ENCODE measurements around the gene SHROOM3. TPM values are rescaled to one million over a fixed set of nuclear protein-coding genes. Genes with fewer than 3 reads are reported as not detected.
A peak's percentile ranks its signal among the peaks of the same experiment; 100 is the strongest.
"Not testable (repeated sequence)": the region's sequence is repeated elsewhere in the genome, so short reads cannot be mapped to it uniquely, and the experiment has no call there.

The SHROOM3 gene
- total RNA-seq, 4 donors from 2014 or later: 20.3 to 50.9 (median 34.9) TPM

DNA sequence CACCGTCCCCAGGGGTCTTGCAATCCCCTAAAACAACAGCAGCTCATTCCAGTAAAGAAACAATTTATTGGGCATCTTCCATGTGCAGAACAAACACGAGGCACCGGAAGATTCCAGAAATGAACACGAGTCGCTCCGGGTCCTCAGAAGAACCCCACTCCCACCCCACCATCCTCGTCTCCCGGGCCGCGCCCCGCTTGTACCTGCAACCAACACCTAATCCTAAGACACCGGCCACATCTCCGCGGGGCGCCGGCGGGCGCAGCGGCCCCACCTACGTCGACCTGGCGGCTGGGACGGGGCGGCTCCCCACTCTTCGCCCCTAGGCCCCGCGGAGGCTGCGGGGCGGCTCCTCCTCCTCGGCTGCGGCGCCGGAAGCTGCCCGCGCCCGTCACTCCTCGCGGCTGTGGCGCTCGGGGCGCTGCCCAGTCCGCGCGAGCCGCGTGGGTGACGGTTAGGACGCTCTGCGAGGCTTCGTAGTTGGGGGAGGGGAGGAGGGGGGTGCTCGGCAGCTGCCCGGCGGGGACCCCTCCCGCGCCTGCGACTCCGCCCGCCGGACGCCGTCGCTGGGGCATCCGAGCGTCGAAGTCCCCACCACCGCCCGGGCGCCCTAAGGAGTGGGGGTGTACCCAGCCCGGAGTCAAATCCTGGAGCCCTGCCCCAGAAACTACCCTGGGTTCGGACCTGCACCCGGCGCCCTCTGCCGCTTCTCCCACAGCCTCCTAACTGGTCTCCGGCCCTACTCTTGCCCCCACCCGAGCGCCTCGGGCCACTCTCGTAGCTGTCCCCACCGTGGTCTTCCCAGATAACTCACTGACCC is 14.1 kb upstream of the SHROOM3 start, which contains the start of gene CCDC158:
CCDC158 (minus strand) TSS at position 380 of the 820 bp plus-strand sequence. CDS start 17,934 bp downstream, outside the sequence.
- H3K9me3 ChIP-seq: no peaks in the 10 kb centered on the region
- H3K36me3 ChIP-seq: no peaks in the 10 kb centered on the region
- H3K27me3 ChIP-seq: peaks cover 0 to 18% (median 0%) of the 10 kb centered on the region in 4 donors
- peak within 1 kb of the TSS; percentile 38 to 68 (median 50) for H3K4me3 ChIP-seq
- no peak for DNase-seq
- no peak within 1 kb of the TSS for H3K27ac ChIP-seq
- TF ChIP-seq, protein P1, sequence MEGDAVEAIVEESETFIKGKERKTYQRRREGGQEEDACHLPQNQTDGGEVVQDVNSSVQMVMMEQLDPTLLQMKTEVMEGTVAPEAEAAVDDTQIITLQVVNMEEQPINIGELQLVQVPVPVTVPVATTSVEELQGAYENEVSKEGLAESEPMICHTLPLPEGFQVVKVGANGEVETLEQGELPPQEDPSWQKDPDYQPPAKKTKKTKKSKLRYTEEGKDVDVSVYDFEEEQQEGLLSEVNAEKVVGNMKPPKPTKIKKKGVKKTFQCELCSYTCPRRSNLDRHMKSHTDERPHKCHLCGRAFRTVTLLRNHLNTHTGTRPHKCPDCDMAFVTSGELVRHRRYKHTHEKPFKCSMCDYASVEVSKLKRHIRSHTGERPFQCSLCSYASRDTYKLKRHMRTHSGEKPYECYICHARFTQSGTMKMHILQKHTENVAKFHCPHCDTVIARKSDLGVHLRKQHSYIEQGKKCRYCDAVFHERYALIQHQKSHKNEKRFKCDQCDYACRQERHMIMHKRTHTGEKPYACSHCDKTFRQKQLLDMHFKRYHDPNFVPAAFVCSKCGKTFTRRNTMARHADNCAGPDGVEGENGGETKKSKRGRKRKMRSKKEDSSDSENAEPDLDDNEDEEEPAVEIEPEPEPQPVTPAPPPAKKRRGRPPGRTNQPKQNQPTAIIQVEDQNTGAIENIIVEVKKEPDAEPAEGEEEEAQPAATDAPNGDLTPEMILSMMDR (IDR thresholded peaks at IDR 0.05): no peak
- TF ChIP-seq POLR2A (IDR thresholded peaks at IDR 0.05): no peak
- WGBS, 2 donors: 6 to 35% methylated on average over 26 to 42 of the region's 79 CpGs
- intact Hi-C loops (cut with DNase I): no loop called here
- H3K4me1 ChIP-seq: peaks cover 0 to 19% (median 4%) of the 10 kb centered on the region in 3 donors

DNA sequence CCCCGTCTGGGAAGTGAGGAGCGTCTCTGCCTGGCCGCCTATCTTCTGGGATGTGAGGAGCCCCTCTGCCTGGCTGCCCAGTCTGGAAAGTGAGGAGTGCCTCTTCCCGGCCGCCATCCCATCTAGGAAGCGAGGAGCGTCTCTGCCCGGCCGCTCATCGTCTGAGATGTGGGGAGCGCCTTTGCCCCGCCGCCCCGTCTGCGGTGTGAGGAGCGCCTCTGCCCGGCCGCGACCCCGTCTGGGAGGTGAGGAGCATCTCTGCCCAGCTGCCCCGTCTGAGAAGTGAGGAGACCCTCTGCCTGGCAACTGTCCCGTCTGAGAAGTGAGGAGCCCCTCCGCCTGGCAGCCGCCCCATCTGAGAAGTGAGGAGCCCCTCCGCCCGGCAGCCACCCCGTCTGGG is 11.9 kb upstream of the SHROOM3 start:
- H3K27ac ChIP-seq; DNase-seq; H3K36me3 ChIP-seq; intact Hi-C loops (cut with DNase I); H3K4me3 ChIP-seq; H3K9me3 ChIP-seq: not testable (repeated sequence)
- Histone ChIP-seq H3K4me1 (peaks cover 0 to 19% (median 4%) of the 10 kb centered on the region in 3 donors), H3K27me3 (peaks cover 0 to 18% (median 0%) of the 10 kb centered on the region in 4 donors)
- WGBS, 2 donors: no CpG with 5 or more reads among the region's 27 CpGs

DNA sequence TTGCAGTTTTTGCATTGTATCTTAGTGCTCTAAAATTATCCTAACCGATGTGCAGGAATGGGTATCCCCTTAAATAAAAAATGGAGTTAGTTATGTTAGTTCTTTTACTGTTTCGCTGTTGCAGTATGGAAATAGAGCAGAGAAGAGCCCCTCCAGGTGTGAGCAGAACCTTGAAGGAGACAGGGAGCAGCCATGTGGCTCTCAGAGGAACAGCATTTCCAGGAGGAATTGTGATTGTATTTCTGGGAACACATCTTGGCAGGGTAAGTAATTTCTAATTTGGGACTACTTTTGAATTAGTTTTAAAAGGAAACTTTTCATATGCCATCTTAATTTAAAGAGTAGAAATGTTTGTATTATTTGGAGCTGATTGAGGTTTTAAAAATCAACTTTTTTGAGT is 8.8 kb upstream of the SHROOM3 start:
- no peak overlapping the region for H3K4me3 ChIP-seq
- TF ChIP-seq POLR2A (IDR thresholded peaks at IDR 0.05): no peak
- TF ChIP-seq, protein P1 (IDR thresholded peaks at IDR 0.05): peak in 1 of 6 experiments; percentile 6
- intact Hi-C loops (cut with DNase I): no loop called here
- peaks cover 0 to 6% (median 0%) of the 10 kb centered on the region in 4 donors for H3K27me3 ChIP-seq
- no peaks in the 10 kb centered on the region for H3K9me3 ChIP-seq
- no peak overlapping the region for H3K27ac ChIP-seq
- H3K4me1 ChIP-seq: peaks cover 0 to 9% (median 3%) of the 10 kb centered on the region in 3 donors
- no peak for DNase-seq
- 57 to 60% methylated on average over 2 of the region's 2 CpGs for WGBS, 2 donors
- H3K36me3 ChIP-seq: no peaks in the 10 kb centered on the region

DNA sequence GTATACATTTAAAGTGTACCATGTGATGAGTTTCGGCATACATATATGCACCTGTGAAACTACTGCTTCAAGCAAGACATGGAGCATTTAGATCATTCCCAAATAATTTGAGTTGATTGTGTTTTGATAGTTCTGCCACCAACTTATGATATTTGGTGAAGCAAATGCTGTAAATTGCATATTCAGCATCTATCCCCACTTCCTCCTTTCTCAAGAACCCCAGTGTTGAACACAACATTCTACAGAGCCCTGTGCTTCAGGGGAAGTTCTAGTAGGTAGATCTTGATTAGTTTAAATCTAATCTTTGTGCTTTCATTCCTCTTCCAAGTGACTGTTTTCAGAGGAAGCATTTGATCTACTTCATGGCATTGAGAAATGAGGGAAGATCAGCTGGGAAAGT is 5.4 kb upstream of the SHROOM3 start:
- H3K4me1 ChIP-seq: peaks cover 0 to 7% (median 3%) of the 10 kb centered on the region in 3 donors
- intact Hi-C loops (cut with DNase I): loop anchor here (2.0 kb wide), 1 partner anchor 75 kb away; no protein-coding TSS in a partner anchor
- 94 to 95% methylated on average over 1 of the region's 1 CpG for WGBS, 2 donors

DNA sequence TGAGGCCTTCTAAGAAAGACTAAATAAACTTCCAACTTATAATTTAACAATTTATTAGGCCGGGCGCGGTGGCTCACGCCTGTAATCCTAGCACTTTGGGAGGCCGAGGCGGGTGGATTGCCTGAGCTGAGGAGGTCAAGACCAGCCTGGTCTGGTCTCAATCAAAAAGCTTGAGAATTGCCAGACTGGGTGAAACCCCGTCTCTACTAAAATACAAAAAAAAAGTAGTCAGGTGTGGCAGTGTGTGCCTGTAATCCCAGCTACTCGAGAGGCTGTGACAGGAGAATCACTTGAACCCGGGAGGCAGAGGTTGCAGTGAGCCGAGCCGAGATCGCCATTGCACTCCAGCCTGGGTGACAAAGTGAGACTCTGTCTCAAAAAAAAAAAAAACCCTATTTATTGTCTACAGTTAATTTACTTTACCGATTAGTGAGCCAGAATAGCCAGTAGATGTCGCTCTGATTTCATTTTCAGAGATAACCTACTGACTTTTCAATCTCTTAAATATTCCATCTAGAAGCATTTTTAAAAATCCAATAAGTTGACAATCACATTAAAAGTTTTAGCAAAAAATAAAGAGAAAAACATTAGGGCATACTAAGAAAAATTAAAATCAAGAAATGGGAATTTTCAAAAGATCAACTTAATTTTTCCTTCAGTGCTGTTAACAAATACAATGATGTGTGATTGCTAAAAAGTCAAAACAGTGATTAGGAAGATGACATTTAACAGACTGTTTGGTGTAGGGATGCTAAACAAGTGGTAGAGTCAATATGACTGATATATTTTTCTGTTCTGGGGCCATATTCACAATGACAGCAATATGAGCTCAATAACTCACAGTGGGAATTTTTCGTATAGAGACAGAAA is 4.3 kb upstream of the SHROOM3 start:
- TF ChIP-seq POLR2A (IDR thresholded peaks at IDR 0.05): no peak
- TF ChIP-seq, protein P1 (IDR thresholded peaks at IDR 0.05): peak; percentile 25 to 74 (median 54)

More for the DNA sequence above, 5.4 kb upstream of the SHROOM3 start:
- no peak for DNase-seq
- Histone ChIP-seq H3K9me3 (no peaks in the 10 kb centered on the region), H3K36me3 (no peaks in the 10 kb centered on the region), H3K27me3 (no peaks in the 10 kb centered on the region), H3K4me3 (no peak overlapping the region), H3K27ac (no peak overlapping the region)
- TF ChIP-seq, protein P1 (IDR thresholded peaks at IDR 0.05): no peak
- TF ChIP-seq POLR2A (IDR thresholded peaks at IDR 0.05): no peak

More for the DNA sequence above, 4.3 kb upstream of the SHROOM3 start:
- no peak overlapping the region for H3K4me3 ChIP-seq
- DNase-seq: no peak
- peaks cover 0 to 2% (median 0%) of the 10 kb centered on the region in 4 donors for H3K27me3 ChIP-seq
- intact Hi-C loops (cut with DNase I): loop anchor here (2.0 kb wide), 1 partner anchor 74 kb away; no protein-coding TSS in a partner anchor
- H3K4me1 ChIP-seq: peaks cover 0 to 18% (median 3%) of the 10 kb centered on the region in 3 donors
- no peak overlapping the region for H3K27ac ChIP-seq
- H3K36me3 ChIP-seq: no peaks in the 10 kb centered on the region
- H3K9me3 ChIP-seq: no peaks in the 10 kb centered on the region
- WGBS, 2 donors: 39% methylated on average over 13 to 15 of the region's 15 CpGs
